Nephron progenitor cell (in vitro differentiated cells): ENCODE results near the gene AGPS.

Experiments
- DNase-seq: peaks from one replicate; pipeline ENCODE4 v3.0.0; 2021
- H3K27ac Mint-ChIP-seq: 2 replicates; pipeline ENCODE4 v1.8.0; 2021; ENCODE audit warnings: mild to moderate bottlenecking, moderate library complexity, mixed read lengths
- H3K27me3 Mint-ChIP-seq: 2 replicates; pipeline ENCODE4 v1.8.0; 2021; ENCODE audit warnings: mild to moderate bottlenecking, low read depth, mixed read lengths; ENCODE audit not compliant: poor library complexity
- H3K36me3 Mint-ChIP-seq: 2 replicates; pipeline ENCODE4 v1.8.0; 2021; ENCODE audit warnings: low read depth, mixed read lengths
- H3K4me1 Mint-ChIP-seq: 2 replicates; pipeline ENCODE4 v1.8.0; 2021; ENCODE audit warnings: mixed read lengths
- H3K4me3 Mint-ChIP-seq: 2 replicates; pipeline ENCODE4 v1.8.0; 2021; ENCODE audit warnings: mild to moderate bottlenecking, moderate library complexity, mixed read lengths
- H3K9me3 Mint-ChIP-seq: 2 replicates; pipeline ENCODE4 v1.8.0; 2021; ENCODE audit warnings: mild to moderate bottlenecking, moderate library complexity, mixed read lengths
- CTCF ChIP-seq: fragments of 200-600 bp; sonication (generic); IDR thresholded peaks from 2 replicates; pipeline ENCODE4 v1.5.0; 2021; ENCODE audit warnings: antibody characterized with exemption

AGPS gene

GRCh38 chr2:177465400-177466138 is 73.0 kb downstream of the AGPS start:
- DNase-seq: no peak
- no peak for TF ChIP-seq CTCF
- Mint-ChIP-seq H3K27me3 (no peaks in the 10 kb centered on the region), H3K27ac (no peak overlapping the region), H3K36me3 (peaks cover 78% of the 10 kb centered on the region), H3K9me3 (peaks cover 14% of the 10 kb centered on the region), H3K4me3 (no peak overlapping the region), H3K4me1 (no peaks in the 10 kb centered on the region)

GRCh38 chr2:177466337-177467195 is 74.0 kb downstream of the AGPS start:
- no peaks in the 10 kb centered on the region for H3K4me1 Mint-ChIP-seq
- peak; percentile 4 for DNase-seq
- H3K27me3 Mint-ChIP-seq: no peaks in the 10 kb centered on the region
- no peak overlapping the region for H3K27ac Mint-ChIP-seq
- H3K4me3 Mint-ChIP-seq: no peak overlapping the region
- H3K9me3 Mint-ChIP-seq: peaks cover 23% of the 10 kb centered on the region
- H3K36me3 Mint-ChIP-seq: peaks cover 80% of the 10 kb centered on the region
- TF ChIP-seq CTCF: no peak

GRCh38 chr2:177467646-177468045 is 75.1 kb downstream of the AGPS start:
- TF ChIP-seq CTCF: no peak
- no peak for DNase-seq
- Mint-ChIP-seq H3K4me3 (no peak overlapping the region), H3K27me3 (no peaks in the 10 kb centered on the region), H3K27ac (no peak overlapping the region), H3K36me3 (peaks cover 82% of the 10 kb centered on the region), H3K9me3 (peaks cover 34% of the 10 kb centered on the region), H3K4me1 (no peaks in the 10 kb centered on the region)

- TF ChIP-seq CTCF: no peak
- no peak for DNase-seq
- H3K27ac Mint-ChIP-seq: no peak overlapping the region
- H3K4me1 Mint-ChIP-seq: no peaks in the 10 kb centered on the region
- H3K4me3 Mint-ChIP-seq: no peak overlapping the region
- peaks cover 84% of the 10 kb centered on the region for H3K36me3 Mint-ChIP-seq
- peaks cover 31% of the 10 kb centered on the region for H3K9me3 Mint-ChIP-seq
- no peaks in the 10 kb centered on the region for H3K27me3 Mint-ChIP-seq
These were observed 79.4 kb downstream of the AGPS start for GRCh38 chr2:177471990-177472389.

- H3K36me3 Mint-ChIP-seq: peaks cover 92% of the 10 kb centered on the region
- no peak for TF ChIP-seq CTCF
These were observed 81.7 kb downstream of the AGPS start for GRCh38 chr2:177474301-177474700.

More at GRCh38 chr2:177474301-177474700, 81.7 kb downstream of the AGPS start:
- Mint-ChIP-seq H3K27ac (no peak overlapping the region), H3K27me3 (no peaks in the 10 kb centered on the region), H3K9me3 (peaks cover 37% of the 10 kb centered on the region), H3K4me3 (no peak overlapping the region), H3K4me1 (no peaks in the 10 kb centered on the region)
- no peak for DNase-seq
